ENCODE results near the gene B3GNT7.

B3GNT7 gene

DNA sequence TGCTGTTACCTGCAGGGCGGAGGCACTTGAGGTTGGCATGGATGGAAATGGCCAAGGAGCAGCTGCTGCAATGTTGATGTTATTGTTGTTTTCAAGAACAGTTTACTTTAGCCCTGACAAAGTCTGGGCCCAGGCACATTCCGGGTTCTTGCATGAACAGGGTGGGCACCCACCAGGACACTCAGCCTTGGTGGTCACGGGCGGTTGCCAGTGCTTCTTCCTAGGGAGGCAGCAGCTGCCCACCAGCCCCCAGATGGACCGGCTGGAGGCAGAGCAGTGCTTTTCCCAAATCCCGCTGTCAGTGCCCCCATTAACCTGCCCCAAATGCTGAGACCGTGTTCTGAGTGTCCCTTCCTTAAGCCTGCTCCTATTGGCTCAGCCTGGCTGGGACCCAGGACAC, 38.5 kb upstream of the B3GNT7 start:
- H3K27me3 ChIP-seq (ENCODE audit: insufficient read depth, low read length): peaks cover 7% of the 10 kb centered on the region; the same call in 1 of the 2 replicates
- no peaks in the 10 kb centered on the region for H3K9me3 ChIP-seq (ENCODE audit: low read length)
- H3K4me2 ChIP-seq (ENCODE audit: low read length): no peak overlapping the region
- no peak overlapping the region for H3K27ac ChIP-seq (ENCODE audit: low read depth, low read length, poor library complexity, severe bottlenecking)
- H3K79me2 ChIP-seq (ENCODE audit: insufficient read depth, low read length): no peaks in the 10 kb centered on the region
- H3K9ac ChIP-seq (ENCODE audit: low read length): no peak overlapping the region
- H3K4me3 ChIP-seq (ENCODE audit: low read depth, low read length, poor library complexity, severe bottlenecking): no peak overlapping the region
- H3K9me2 ChIP-seq (ENCODE audit: low read depth, low read length): no peaks in the 10 kb centered on the region
- no peaks in the 10 kb centered on the region for H4K20me1 ChIP-seq (ENCODE audit: insufficient read depth, low read length)
- H2AFZ ChIP-seq (ENCODE audit: low read length): no peak overlapping the region
- TF ChIP-seq EZH2 (IDR thresholded peaks at IDR 0.05; ENCODE audit: borderline replicate concordance, low read length): no peak
- TF ChIP-seq, protein P1, sequence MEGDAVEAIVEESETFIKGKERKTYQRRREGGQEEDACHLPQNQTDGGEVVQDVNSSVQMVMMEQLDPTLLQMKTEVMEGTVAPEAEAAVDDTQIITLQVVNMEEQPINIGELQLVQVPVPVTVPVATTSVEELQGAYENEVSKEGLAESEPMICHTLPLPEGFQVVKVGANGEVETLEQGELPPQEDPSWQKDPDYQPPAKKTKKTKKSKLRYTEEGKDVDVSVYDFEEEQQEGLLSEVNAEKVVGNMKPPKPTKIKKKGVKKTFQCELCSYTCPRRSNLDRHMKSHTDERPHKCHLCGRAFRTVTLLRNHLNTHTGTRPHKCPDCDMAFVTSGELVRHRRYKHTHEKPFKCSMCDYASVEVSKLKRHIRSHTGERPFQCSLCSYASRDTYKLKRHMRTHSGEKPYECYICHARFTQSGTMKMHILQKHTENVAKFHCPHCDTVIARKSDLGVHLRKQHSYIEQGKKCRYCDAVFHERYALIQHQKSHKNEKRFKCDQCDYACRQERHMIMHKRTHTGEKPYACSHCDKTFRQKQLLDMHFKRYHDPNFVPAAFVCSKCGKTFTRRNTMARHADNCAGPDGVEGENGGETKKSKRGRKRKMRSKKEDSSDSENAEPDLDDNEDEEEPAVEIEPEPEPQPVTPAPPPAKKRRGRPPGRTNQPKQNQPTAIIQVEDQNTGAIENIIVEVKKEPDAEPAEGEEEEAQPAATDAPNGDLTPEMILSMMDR (IDR thresholded peaks at IDR 0.05; ENCODE audit: low read length): no peak
- H3K36me3 ChIP-seq (ENCODE audit: insufficient read depth, low read length): no peaks in the 10 kb centered on the region
- H3K4me1 ChIP-seq (ENCODE audit: insufficient read depth, low read length, severe bottlenecking): peaks cover 7% of the 10 kb centered on the region
- no peaks in the 10 kb centered on the region for H3F3A ChIP-seq (ENCODE audit: insufficient read depth, low read length)

DNA sequence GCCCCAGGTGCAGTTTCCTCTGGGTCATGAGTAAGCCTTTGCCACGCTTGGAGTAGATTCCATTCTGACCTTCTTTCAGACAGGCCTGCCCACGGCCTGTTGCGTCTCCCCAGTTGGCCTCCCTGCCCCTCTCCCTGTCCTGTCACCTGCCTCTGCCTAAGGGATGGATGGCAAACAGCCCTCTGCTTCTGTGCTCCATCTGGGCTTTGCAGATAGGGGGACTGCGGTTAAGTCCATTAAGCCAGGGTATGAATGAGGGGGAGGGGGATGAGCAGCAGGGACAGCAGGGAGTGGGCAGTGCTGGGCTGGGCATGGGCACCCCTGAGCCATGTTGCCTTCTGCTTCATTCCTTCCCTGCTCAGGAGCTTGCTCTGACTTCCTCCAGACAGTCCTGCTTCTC, 37.6 kb upstream of the B3GNT7 start:
- Histone ChIP-seq H3K4me2 (ENCODE audit: low read length) (no peak overlapping the region), H3K4me1 (ENCODE audit: insufficient read depth, low read length, severe bottlenecking) (peaks cover 14% of the 10 kb centered on the region), H3K27ac (ENCODE audit: low read depth, low read length, poor library complexity, severe bottlenecking) (no peak overlapping the region), H3K9me3 (ENCODE audit: low read length) (no peaks in the 10 kb centered on the region), H3K9me2 (ENCODE audit: low read depth, low read length) (no peaks in the 10 kb centered on the region), H3K36me3 (ENCODE audit: insufficient read depth, low read length) (no peaks in the 10 kb centered on the region), H4K20me1 (ENCODE audit: insufficient read depth, low read length) (no peaks in the 10 kb centered on the region), H3K9ac (ENCODE audit: low read length) (no peak overlapping the region), H3K4me3 (ENCODE audit: low read depth, low read length, poor library complexity, severe bottlenecking) (no peak overlapping the region), H3K79me2 (ENCODE audit: insufficient read depth, low read length) (no peaks in the 10 kb centered on the region), H3K27me3 (ENCODE audit: insufficient read depth, low read length) (peaks cover 7% of the 10 kb centered on the region; the same call in 1 of the 2 replicates), H2AFZ (ENCODE audit: low read length) (no peak overlapping the region), H3F3A (ENCODE audit: insufficient read depth, low read length) (no peaks in the 10 kb centered on the region)
- TF ChIP-seq, protein P1 (IDR thresholded peaks at IDR 0.05; ENCODE audit: low read length): no peak
- no peak for TF ChIP-seq EZH2 (IDR thresholded peaks at IDR 0.05; ENCODE audit: borderline replicate concordance, low read length)

DNA sequence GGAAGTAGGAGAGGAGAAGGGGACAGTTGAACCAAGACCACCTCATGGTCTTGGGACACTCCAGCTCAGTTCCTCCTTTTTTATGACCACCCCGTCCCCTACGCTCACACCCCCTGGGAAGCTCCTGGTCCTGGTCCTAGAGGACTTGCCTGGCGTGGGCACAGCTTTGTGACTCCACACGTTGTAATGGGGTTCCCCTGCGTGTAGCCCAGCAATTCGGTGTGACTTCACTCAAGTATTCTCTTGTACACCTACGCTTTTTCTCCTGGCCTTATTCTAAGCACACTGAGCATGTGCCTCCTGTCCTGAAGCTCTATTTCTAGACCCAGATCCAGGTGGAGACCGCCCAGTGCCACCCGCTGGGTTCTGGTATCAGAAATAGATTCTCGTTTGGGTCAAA, 36.1 kb upstream of the B3GNT7 start:
- peaks cover 7% of the 10 kb centered on the region; the same call in 1 of the 2 replicates for H3K27me3 ChIP-seq (ENCODE audit: insufficient read depth, low read length)
- H4K20me1 ChIP-seq (ENCODE audit: insufficient read depth, low read length): no peaks in the 10 kb centered on the region
- H3K9me2 ChIP-seq (ENCODE audit: low read depth, low read length): no peaks in the 10 kb centered on the region
- no peak overlapping the region for H3K9ac ChIP-seq (ENCODE audit: low read length)
- peaks cover 14% of the 10 kb centered on the region for H3K4me1 ChIP-seq (ENCODE audit: insufficient read depth, low read length, severe bottlenecking)
- H3K36me3 ChIP-seq (ENCODE audit: insufficient read depth, low read length): no peaks in the 10 kb centered on the region
- H3F3A ChIP-seq (ENCODE audit: insufficient read depth, low read length): no peaks in the 10 kb centered on the region
- H3K9me3 ChIP-seq (ENCODE audit: low read length): no peaks in the 10 kb centered on the region
- H3K4me2 ChIP-seq (ENCODE audit: low read length): no peak overlapping the region
- H3K4me3 ChIP-seq (ENCODE audit: low read depth, low read length, poor library complexity, severe bottlenecking): no peak overlapping the region
- TF ChIP-seq, protein P1 (IDR thresholded peaks at IDR 0.05; ENCODE audit: low read length): no peak
- TF ChIP-seq EZH2 (IDR thresholded peaks at IDR 0.05; ENCODE audit: borderline replicate concordance, low read length): no peak
- no peak overlapping the region for H2AFZ ChIP-seq (ENCODE audit: low read length)
- H3K79me2 ChIP-seq (ENCODE audit: insufficient read depth, low read length): no peaks in the 10 kb centered on the region
- H3K27ac ChIP-seq (ENCODE audit: low read depth, low read length, poor library complexity, severe bottlenecking): no peak overlapping the region
